Measurements from ENCODE around the gene SFXN1.

The SFXN1 gene

DNA sequence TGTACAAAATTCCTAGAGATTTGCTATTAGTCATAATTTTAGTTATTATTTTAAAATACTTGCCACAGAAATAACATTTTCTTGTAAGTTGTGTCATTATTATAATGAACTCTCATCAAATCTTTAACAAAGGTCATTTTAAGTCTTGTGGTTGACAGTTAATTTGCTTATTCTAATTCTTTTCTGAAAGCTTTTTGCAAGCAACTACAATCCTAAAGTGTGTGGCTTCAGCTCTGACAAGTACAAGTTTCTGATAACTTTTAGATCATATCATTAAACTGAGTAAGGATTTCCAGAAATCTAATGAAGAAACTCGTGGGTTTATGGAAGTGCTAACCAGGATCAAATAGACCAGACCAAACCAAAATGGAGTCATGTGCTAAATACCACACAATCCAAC is 86.4 kb downstream of the SFXN1 start:
- no peak for DNase-seq (ENCODE audit: low read depth)
- no peak overlapping the region for H3K4me3 ChIP-seq (ENCODE audit: low read depth, low read length)
- TF ChIP-seq, protein P1, sequence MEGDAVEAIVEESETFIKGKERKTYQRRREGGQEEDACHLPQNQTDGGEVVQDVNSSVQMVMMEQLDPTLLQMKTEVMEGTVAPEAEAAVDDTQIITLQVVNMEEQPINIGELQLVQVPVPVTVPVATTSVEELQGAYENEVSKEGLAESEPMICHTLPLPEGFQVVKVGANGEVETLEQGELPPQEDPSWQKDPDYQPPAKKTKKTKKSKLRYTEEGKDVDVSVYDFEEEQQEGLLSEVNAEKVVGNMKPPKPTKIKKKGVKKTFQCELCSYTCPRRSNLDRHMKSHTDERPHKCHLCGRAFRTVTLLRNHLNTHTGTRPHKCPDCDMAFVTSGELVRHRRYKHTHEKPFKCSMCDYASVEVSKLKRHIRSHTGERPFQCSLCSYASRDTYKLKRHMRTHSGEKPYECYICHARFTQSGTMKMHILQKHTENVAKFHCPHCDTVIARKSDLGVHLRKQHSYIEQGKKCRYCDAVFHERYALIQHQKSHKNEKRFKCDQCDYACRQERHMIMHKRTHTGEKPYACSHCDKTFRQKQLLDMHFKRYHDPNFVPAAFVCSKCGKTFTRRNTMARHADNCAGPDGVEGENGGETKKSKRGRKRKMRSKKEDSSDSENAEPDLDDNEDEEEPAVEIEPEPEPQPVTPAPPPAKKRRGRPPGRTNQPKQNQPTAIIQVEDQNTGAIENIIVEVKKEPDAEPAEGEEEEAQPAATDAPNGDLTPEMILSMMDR (conservative IDR thresholded peaks at IDR 0.05; ENCODE audit: low read depth, low read length) = no peak

DNA sequence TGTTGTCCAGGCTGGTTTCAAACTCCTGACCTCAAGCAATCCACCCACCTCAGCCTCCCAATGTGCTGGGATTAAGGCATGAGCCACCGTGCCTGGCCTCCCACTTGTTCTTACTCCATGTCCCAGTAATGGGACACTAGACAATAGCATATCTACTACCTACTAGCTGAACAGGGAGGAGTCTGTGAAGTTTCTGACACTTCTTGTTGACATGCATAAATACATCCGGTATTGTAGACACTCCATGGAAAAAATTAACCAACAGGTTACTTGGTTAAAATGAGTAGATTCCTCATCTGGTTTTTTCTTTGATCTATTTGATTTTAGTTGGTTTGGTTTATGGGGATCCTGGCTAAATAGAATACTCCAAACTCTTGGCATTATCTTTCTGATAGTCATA is 88.3 kb downstream of the SFXN1 start:
- TF ChIP-seq, protein P1 (conservative IDR thresholded peaks at IDR 0.05; ENCODE audit: low read depth, low read length) = no peak
- no peak overlapping the region for H3K4me3 ChIP-seq (ENCODE audit: low read depth, low read length)
- DNase-seq (ENCODE audit: low read depth) = no peak

DNA sequence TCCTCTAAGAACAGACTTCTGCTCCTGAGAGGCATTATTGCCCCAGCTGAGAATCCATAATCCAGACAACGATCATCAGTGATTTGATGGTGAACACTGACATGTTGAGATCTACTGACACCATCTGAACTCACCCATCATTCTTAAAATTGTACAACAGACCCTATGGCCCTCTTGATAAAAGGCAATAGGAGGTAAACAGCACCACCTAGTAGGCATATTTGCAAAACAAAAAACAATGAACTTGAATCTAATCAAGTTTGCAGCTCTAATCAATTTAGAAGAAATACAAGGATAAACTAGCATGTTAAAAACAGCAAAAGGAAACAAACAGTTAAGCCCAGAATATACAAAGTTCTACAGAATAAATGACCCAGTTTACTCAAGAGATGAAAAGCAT is 89.6 kb downstream of the SFXN1 start:
- TF ChIP-seq, protein P1 (conservative IDR thresholded peaks at IDR 0.05; ENCODE audit: low read depth, low read length) = no peak
- no peak for DNase-seq (ENCODE audit: low read depth)
- H3K4me3 ChIP-seq (ENCODE audit: low read depth, low read length) = no peak overlapping the region

DNA sequence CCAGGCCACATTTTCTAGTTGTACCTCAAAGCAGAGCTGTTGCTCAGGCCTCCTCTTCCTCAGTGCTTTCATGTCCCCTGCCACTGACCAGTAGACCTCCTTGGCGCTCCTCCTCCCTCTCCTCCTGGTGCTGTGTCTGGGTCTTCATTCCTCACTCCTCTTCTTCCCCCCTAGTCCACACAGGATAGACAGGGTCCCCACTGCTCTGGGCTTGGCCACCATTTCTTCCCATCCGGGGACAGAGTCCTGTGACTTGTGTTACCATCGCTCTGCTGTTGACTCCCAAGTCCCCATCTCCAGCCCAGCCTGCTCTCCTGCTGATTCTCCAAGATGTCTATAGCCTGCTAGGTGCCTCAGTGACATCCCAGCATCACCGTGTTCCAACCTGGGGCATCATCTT is 91.3 kb downstream of the SFXN1 start:
- TF ChIP-seq, protein P1 (conservative IDR thresholded peaks at IDR 0.05; ENCODE audit: low read depth, low read length) = no peak
- DNase-seq (ENCODE audit: low read depth) = no peak
- H3K4me3 ChIP-seq (ENCODE audit: low read depth, low read length) = no peak overlapping the region

DNA sequence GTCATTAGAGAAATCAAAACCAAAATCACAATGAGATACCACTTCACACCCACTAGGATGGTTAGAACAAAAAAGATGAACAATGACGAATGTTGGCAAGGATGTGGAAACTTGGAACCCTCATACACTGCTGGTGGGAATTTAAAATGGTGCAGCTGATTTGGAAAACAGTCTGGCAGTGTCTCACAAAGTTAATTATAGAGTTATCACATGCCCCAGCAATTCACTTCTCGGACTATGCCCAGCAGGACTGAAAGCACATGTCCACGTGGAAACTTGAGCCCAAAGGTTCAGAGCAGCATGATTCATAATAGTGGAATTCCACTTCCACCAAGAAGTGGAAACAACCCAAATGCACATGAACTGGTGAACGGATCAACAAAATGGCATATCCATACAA is 94.5 kb downstream of the SFXN1 start:
- peak; percentile 69 for DNase-seq (ENCODE audit: low read depth)
- H3K4me3 ChIP-seq (ENCODE audit: low read depth, low read length) = no peak overlapping the region
- TF ChIP-seq, protein P1 (conservative IDR thresholded peaks at IDR 0.05; ENCODE audit: low read depth, low read length) = no peak

DNA sequence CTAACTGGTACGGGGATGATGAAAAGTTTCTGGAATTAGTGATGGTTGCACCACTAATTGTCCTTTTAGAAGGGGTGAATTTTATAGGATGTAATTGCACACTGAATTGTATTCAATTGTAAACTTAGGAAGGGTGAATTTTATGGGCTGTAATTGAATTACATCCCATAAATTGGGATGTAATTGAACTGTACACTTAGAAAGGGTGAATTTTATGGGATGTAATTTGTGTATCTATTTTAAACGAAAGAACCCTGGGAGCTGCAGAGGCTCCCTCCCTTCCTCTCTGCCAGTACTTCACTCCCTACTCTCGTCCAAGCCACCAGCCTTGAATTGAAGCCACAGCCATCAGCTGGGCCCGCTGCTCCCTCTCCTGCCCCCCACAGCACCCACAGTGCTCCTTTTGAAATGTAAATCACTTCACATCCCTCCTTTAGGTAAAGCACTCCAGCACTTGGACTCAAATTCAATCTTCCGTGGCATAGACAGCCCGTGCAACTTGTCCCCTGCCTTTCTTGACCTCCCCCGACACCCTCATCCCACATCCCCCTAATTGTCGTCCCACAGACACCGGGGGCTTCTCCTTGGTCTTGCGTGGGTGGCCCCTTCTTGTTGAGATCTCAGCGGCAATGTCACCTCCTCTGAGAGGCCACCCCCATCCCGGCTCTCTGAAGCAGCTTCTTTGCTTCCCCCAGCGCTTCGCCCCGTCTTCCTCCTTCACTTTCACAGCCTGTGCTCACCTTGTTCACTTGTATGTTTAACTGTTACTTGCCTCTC is 95.3 kb downstream of the SFXN1 start:
- no peak overlapping the region for H3K4me3 ChIP-seq (ENCODE audit: low read depth, low read length)
- DNase-seq (ENCODE audit: low read depth) = no peak
- TF ChIP-seq, protein P1 (conservative IDR thresholded peaks at IDR 0.05; ENCODE audit: low read depth, low read length) = no peak

DNA sequence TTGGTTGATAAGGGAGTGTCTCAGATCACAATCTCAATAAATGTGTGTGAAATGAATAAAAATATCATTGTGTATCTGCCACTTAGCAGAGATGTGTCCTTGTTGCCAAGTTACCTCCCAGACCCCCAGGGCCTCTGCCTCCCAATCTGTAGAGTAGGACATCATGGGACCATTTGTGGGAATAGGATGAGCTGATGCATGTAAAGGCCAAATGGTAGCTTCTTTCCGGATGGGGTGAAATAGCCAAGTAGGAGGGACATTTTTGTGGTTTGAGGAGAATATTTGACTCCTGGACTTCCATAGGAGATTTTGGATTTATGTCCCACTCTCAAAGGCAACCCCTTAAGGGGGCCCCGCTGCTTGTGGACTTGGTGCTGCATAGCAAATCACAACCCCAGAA is 96.9 kb downstream of the SFXN1 start:
- DNase-seq (ENCODE audit: low read depth) = no peak
- TF ChIP-seq, protein P1 (conservative IDR thresholded peaks at IDR 0.05; ENCODE audit: low read depth, low read length) = no peak
- H3K4me3 ChIP-seq (ENCODE audit: low read depth, low read length) = no peak overlapping the region
